ENCODE measurements around the gene AGR2. TPM values are rescaled to one million over a fixed set of nuclear protein-coding genes. Genes with fewer than 3 reads are reported as not detected.

The AGR2 gene
- polyA plus RNA-seq, 1 donor from 2014 or later, result not detected

DNA sequence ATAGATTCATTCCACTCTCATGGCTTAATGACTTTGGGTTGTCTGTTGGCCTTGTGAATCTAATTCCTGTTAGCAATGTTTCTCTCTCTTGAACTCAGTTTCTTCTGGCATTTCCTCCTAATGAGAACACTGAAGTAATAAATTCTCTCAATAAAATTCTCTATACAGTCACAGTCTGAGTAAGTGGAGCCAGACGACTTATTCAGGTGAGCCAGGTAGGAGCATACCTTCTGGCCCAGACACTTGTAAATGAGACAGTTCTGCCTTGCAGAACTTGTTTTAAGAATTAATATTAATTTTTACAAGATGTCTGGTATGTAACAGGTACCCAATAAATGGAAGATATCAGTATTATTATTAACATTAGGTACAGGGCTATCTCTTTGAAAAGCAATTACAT is 28.6 kb upstream of the AGR2 start:
- Mint-ChIP-seq H3K27me3 (peaks cover 3% of the 10 kb centered on the region), H3K9me3 (peaks cover 2 to 9% (median 6%) of the 10 kb centered on the region in 3 donors), H3K27ac (no peak overlapping the region), H3K4me1 (peaks cover 0 to under 1% (median under 1%) of the 10 kb centered on the region in 3 donors), H3K4me3 (no peak overlapping the region), H3K36me3 (peaks cover 3% of the 10 kb centered on the region)

DNA sequence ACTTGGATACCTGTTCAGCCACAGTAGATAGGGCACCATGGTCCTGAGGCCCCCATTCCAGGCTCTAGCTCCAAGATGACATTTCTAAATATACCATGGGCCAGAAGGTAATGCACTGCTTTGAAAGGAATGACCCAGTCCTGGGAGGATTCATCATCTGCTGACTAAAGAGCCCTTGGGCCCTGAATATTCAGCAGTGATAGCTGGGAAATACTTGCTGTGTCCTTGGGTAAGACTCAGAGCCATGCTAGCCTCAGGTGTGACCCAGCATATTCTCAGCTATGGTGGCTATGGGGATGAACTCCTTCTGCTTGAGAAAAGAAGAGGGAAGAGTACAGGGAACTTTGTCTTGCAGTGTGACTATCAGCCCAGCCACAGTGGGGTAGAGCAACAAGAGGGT is 21.3 kb upstream of the AGR2 start:
- peaks cover 6% of the 10 kb centered on the region for H3K36me3 Mint-ChIP-seq
- no peaks in the 10 kb centered on the region for H3K4me1 Mint-ChIP-seq
- peaks cover 13% of the 10 kb centered on the region for H3K27me3 Mint-ChIP-seq
- H3K9me3 Mint-ChIP-seq, result peaks cover 2 to 6% (median 5%) of the 10 kb centered on the region in 3 donors
- H3K27ac Mint-ChIP-seq, result no peak overlapping the region
- H3K4me3 Mint-ChIP-seq, result no peak overlapping the region

DNA sequence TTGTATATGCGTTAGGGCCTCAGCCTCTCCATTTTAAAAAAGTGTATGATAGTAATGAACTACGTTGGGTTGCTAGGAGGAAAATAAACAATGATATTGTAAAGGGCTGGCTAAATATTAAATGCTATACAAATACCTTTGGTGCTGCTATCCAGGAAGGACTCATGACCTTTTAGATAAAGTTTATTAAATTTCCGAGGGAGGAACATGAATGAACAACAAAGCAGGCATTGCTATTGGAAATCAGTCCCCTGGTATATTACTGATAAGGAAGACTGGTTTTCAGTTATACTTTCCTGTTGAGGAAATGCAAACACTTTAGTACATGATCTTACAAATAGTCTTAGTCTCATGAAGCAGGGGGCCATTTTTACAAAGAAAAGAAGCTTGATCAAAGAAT is 17.2 kb upstream of the AGR2 start:
- Mint-ChIP-seq H3K4me1 (peaks cover under 1 to 3% (median under 1%) of the 10 kb centered on the region in 3 donors), H3K36me3 (peaks cover 2% of the 10 kb centered on the region), H3K9me3 (no peaks in the 10 kb centered on the region), H3K27ac (no peak overlapping the region), H3K4me3 (no peak overlapping the region), H3K27me3 (peaks cover 8% of the 10 kb centered on the region)

DNA sequence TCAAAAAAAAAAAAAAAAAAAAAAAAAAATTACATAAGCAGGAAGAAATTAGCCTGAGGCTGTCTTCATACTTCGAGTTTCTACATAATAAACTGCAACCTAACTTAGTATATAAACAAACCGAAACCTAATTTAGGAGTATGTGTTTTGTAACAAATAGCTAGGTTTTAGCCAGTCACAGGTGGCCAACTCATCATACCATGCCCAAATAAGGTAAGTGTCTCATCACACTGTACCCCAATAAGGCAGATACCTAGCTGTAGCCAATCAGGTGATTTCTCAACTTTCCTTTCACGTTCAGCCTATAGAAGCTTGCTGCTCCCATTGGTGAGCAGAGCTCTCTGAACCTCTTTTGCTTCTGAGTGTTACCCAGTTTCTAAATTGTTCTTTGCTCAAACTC is 13.9 kb upstream of the AGR2 start:
- Mint-ChIP-seq H3K36me3 (peaks cover 2% of the 10 kb centered on the region), H3K4me3 (no peak overlapping the region), H3K27ac (no peak overlapping the region), H3K4me1 (peaks cover 7 to 8% (median 8%) of the 10 kb centered on the region in 3 donors), H3K27me3 (peaks cover 5% of the 10 kb centered on the region), H3K9me3 (no peaks in the 10 kb centered on the region)

DNA sequence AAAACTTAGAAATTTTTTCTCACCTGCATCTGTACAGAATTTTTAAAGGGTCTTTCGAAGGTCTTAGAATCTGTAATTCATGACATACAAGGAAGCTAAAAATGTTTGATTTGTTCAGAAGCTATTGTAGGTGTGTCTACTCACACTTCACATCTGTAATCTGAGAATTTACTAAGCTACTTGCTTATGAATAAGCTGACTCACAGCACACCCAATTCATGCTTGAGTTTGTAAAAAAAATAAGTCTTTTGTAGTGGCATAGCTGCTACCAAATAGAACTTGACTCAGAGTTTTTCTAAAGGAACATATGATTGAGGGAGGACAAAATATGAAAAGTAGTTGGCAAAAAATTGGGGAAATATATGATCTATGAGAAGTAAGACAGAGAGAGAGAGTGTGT is 12.7 kb upstream of the AGR2 start:
- no peaks in the 10 kb centered on the region for H3K9me3 Mint-ChIP-seq
- peaks cover 5% of the 10 kb centered on the region for H3K27me3 Mint-ChIP-seq
- H3K4me3 Mint-ChIP-seq, result no peak overlapping the region
- H3K36me3 Mint-ChIP-seq, result peaks cover 2% of the 10 kb centered on the region
- H3K27ac Mint-ChIP-seq, result no peak overlapping the region
- H3K4me1 Mint-ChIP-seq, result peaks cover 7 to 8% (median 8%) of the 10 kb centered on the region in 3 donors

DNA sequence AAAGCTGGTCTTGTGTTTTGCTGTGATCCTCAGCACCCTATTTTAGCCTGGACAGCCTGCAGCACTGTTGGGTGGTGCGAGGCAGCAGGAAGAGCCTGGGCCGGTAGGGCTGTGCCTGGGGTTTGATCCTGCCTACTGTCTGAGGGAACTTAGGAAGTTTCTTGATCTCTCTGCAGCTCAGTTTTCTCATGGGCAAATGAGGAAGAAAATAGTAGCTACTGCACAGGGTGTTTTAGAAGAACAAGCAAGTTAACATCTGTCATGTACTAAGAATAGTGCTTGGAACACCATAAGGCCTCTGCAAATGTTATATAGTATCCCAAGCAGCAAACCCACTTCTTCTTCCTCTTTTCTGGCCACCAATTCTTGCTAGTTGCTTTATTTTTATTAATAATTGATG is 12.0 kb upstream of the AGR2 start:
- Mint-ChIP-seq H3K9me3 (no peaks in the 10 kb centered on the region), H3K27ac (peak overlapping the region in 1 of 3 donors; percentile 76), H3K4me1 (peaks cover 7 to 8% (median 8%) of the 10 kb centered on the region in 3 donors), H3K4me3 (peak overlapping the region in 1 of 4 donors; percentile 63), H3K36me3 (peaks cover 2% of the 10 kb centered on the region), H3K27me3 (no peaks in the 10 kb centered on the region)

DNA sequence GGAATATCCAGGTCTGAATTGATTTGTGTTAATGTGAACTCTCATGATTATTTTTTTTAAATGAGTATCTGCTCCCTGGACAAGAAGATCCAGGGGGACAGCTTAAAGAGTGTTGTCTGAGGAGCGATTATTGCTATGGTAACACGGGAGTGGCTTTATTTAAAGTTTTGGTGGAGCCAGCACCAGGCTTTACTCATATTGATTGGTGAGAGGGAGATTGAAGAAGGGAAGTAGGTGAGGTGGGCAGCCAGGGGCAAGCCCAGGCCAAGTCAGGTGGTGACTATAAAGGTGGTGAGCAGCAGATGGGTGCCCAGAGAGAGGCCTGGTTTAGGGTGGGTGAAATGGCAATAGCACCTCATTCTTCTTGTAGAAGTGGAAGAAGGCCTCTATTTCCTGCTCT is 10.2 kb upstream of the AGR2 start:
- H3K36me3 Mint-ChIP-seq, result no peaks in the 10 kb centered on the region
- H3K27ac Mint-ChIP-seq, result peak overlapping the region in 1 of 3 donors; percentile 62
- peaks cover 7 to 8% (median 8%) of the 10 kb centered on the region in 3 donors for H3K4me1 Mint-ChIP-seq
- H3K9me3 Mint-ChIP-seq, result no peaks in the 10 kb centered on the region
- H3K4me3 Mint-ChIP-seq, result no peak overlapping the region
- no peaks in the 10 kb centered on the region for H3K27me3 Mint-ChIP-seq

DNA sequence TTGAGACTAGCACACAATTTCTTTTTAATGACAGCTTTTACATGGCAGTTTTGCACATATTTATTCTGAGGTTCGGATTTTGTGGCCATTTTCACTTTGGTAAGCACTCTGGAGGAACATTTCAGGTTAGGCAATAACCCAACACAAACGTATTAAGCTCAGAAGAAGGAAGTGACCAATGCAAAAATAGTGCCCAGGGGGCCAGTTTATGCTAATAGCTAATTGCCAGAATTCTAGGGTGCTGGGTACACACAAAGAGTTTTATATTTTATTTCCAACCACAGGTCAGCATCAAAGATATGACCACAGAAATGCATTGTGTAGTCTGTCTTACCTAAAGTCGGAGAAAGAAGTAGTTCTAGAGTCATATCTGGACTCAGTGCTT is 8.4 kb upstream of the AGR2 start:
- no peaks in the 10 kb centered on the region for H3K9me3 Mint-ChIP-seq
- H3K27ac Mint-ChIP-seq, result no peak overlapping the region
- no peak overlapping the region for H3K4me3 Mint-ChIP-seq
- no peaks in the 10 kb centered on the region for H3K27me3 Mint-ChIP-seq
- H3K4me1 Mint-ChIP-seq, result peaks cover 7 to 8% (median 8%) of the 10 kb centered on the region in 3 donors
- no peaks in the 10 kb centered on the region for H3K36me3 Mint-ChIP-seq

DNA sequence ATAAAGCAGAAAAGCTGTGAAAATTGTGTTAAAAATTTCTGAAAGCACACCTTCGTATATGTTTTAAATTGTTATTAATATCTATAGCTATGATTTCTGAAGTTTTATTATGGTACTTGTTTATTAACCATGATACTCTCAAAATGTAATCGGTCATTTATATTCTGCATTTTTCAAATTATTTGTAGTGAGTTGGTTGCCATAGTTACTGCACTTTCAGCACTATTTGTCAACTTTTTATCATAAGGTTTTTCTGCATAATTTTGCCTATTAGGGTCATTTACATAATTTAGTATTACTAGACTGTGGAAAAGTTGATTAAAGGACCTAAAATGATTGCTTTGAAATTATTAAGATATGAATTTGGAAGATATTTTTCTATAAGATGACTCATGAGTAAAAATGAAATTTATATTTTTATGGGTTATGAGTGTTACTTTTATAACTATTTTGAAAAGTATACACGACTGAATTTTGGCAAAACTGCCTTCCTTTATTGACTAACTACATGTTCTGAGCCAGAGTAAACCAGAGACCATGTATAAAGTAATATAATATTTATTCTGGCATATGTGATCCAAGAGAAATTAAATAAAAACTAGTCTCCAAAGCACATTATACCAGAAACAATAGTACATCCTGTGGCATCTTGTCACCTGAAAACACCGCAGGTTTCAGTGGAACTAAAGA is 7.9 kb upstream of the AGR2 start:
- no peak overlapping the region for H3K27ac Mint-ChIP-seq
- H3K36me3 Mint-ChIP-seq, result no peaks in the 10 kb centered on the region
- no peak overlapping the region for H3K4me3 Mint-ChIP-seq
- no peaks in the 10 kb centered on the region for H3K27me3 Mint-ChIP-seq
- peaks cover 5 to 8% (median 8%) of the 10 kb centered on the region in 3 donors for H3K4me1 Mint-ChIP-seq
- no peaks in the 10 kb centered on the region for H3K9me3 Mint-ChIP-seq

DNA sequence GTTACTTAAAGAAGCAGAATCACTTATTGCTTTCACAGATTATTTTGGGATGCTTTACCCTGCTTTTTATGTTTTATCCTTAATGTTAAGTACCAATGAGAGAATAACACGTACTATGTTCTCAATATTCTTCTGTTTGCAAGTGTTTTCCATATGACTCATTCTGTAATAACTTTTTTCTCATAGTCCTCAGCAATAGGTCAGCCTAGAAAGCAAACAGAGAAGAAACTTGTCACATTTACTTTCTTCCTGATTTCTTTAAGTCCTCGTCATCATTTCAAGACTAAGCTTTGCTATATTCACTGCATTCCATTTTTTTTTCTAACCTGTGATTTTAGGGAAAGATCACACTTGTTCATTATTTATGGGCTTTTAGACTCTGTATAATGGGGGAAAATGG is 6.8 kb upstream of the AGR2 start:
- Mint-ChIP-seq H3K27ac (no peak overlapping the region), H3K27me3 (no peaks in the 10 kb centered on the region), H3K36me3 (no peaks in the 10 kb centered on the region), H3K9me3 (no peaks in the 10 kb centered on the region), H3K4me1 (peaks cover 0 to 3% (median 2%) of the 10 kb centered on the region in 3 donors), H3K4me3 (no peak overlapping the region)

DNA sequence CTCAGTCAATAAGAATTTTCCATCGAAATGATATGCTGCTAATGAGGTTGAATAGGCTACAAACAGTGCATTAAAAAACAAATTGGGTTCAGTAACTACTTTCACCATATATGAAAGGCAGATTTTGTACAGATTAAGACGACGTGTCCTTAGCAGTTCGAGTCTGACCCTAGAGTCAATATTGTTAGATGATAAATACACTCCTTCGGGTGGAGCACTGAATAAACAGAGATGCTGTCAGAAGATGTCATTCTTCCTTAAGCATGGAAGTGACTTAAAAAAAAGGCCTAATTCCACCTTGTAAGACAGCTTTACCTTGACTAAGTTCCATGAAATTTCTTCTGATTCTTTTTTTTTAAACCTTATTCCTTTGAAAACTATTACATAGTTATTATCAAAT is 5.8 kb upstream of the AGR2 start:
- Mint-ChIP-seq H3K27me3 (no peaks in the 10 kb centered on the region), H3K27ac (no peak overlapping the region), H3K9me3 (no peaks in the 10 kb centered on the region), H3K4me1 (no peaks in the 10 kb centered on the region), H3K36me3 (no peaks in the 10 kb centered on the region), H3K4me3 (no peak overlapping the region)

DNA sequence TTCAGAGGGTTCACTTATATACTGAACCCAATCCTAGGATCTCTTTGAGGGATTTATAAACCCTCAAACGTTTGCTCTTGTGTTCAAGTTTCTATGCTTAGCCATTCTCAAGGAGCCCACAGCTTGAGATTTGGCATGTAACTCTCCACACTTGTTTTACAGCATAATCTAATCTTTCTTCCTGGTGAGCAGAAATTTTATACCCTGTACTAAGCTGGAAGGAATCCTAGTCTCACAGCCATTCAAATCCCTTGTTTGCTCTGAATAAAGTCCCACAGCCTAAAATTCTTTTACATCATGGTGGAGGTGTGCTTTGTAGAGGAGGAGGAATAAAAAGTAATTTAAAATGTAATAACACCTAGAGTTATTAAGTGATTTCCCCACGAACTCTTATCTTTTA is 5.3 kb upstream of the AGR2 start:
- H3K4me1 Mint-ChIP-seq, result no peaks in the 10 kb centered on the region
- H3K4me3 Mint-ChIP-seq, result no peak overlapping the region
- no peak overlapping the region for H3K27ac Mint-ChIP-seq
- H3K27me3 Mint-ChIP-seq, result peaks cover under 1% of the 10 kb centered on the region
- no peaks in the 10 kb centered on the region for H3K9me3 Mint-ChIP-seq
- no peaks in the 10 kb centered on the region for H3K36me3 Mint-ChIP-seq

DNA sequence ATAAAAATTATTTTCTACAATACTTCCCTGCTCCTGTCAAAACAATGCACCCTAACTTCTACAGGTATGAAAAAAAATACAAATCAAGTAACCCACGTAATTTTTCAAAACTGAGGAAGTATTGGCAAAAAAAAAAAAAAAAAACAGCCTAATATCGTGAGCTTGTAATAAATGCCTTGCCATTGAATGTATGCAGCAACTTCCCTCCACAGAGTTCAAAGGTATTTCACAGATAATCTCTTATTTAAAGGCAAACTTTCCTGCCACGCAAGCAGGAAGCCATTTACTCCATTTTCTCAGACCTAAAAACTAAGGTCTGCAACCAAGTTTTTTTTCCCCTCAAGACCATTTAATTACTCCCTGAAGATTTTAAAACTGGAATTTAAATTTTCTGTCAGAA is 642 bp upstream of the AGR2 start:
- H3K27ac Mint-ChIP-seq, result no peak overlapping the region
- H3K9me3 Mint-ChIP-seq, result no peaks in the 10 kb centered on the region
- no peak overlapping the region for H3K4me3 Mint-ChIP-seq
- no peaks in the 10 kb centered on the region for H3K36me3 Mint-ChIP-seq
- peaks cover 3% of the 10 kb centered on the region for H3K27me3 Mint-ChIP-seq
- H3K4me1 Mint-ChIP-seq, result peaks cover 0 to 5% (median 0%) of the 10 kb centered on the region in 3 donors

DNA sequence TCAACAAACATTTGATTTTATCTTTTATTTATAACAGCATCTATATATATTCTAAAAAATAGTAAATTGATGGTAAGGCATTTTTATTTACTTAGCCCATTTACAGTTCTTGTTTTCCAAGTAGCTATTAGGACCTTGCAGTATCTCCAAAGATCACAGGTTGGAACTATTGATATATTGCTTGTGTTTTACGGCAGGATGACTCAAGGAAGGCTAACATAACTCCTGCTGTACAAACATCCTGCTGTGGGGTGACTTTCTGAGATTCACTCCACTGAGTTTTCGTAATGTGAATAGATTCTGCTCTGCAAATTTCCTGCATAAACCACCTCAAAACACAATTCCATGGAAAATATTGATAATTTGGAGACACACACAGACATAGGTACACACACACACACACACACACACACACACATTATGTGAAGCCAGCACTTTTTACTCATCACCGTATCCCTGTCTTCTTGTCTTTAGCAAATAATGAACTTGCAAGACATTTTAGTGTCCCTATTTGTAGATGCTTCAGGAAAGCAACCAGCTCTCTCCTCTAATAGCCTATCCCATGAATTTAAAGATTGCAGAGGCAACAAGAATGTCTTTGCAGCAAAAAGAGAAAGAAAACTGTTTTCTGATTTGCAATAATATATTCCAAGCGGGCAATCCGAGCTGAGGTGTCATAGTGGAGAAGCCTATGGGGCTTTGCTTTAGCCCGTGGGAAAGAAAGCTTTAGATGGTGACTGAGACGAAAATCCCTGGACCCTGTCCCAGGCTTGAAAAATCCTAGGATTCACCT is 722 bp downstream of the AGR2 start:
- Mint-ChIP-seq H3K27ac (no peak overlapping the region), H3K4me1 (peaks cover 0 to 5% (median 0%) of the 10 kb centered on the region in 3 donors), H3K36me3 (no peaks in the 10 kb centered on the region), H3K9me3 (no peaks in the 10 kb centered on the region), H3K4me3 (no peak overlapping the region), H3K27me3 (peaks cover 3% of the 10 kb centered on the region)

DNA sequence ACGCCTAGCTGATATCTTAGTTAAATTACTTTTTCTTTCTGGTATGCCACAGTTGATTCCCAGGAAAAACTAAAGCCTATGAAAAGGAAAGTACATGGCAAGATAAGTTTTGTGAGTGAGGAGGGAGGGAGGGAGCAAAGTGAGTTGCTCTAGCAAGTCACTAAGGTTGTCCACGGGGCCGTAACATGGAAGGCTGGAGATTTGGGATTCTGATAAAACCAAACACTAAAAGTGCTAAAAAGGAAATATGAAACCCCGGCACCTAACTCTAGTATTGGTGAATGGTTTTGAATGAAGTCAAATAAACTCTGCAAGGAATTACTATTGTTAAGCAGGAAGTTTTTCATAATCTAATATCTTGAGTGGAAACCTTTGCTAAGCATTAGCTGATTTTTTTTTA is 1.7 kb downstream of the AGR2 start:
- Mint-ChIP-seq H3K4me3 (no peak overlapping the region), H3K27me3 (peaks cover 3% of the 10 kb centered on the region), H3K4me1 (peaks cover 0 to 5% (median 0%) of the 10 kb centered on the region in 3 donors), H3K27ac (no peak overlapping the region), H3K36me3 (no peaks in the 10 kb centered on the region), H3K9me3 (no peaks in the 10 kb centered on the region)

DNA sequence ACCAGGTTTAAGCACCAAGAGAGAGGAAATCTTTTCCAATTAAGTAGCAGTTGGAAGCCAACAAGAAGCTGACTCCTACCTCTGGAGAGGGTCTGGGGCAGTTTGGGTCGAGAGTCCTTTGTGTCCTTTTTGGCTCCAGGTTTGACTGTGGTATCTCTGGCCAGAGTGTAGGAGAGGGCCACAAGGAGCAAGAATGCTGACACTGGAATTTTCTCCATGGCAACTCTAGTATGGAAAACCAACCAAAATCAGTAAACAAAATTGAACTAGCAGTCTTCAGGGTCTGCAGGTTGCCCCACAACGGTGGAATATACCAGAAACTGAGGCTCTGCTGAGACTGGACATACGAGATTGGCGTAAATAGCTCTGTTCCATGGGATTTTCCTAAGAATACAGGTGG is 3.2 kb downstream of the AGR2 start:
- Mint-ChIP-seq H3K4me1 (peaks cover 0 to 5% (median 0%) of the 10 kb centered on the region in 3 donors), H3K4me3 (no peak overlapping the region), H3K27me3 (peaks cover 3% of the 10 kb centered on the region), H3K36me3 (peaks cover under 1% of the 10 kb centered on the region), H3K9me3 (no peaks in the 10 kb centered on the region), H3K27ac (no peak overlapping the region)
